Neuron (in vitro differentiated cells): ENCODE measurements around the gene TAB2.

ENCODE experiments used
- H2AFZ ChIP-seq: one replicate; pipeline ENCODE4 v1.6.1; 2013; ENCODE audit warnings: low read depth, mild to moderate bottlenecking, inconsistent platforms, low read length, moderate library complexity
- H3K27me3 ChIP-seq: one replicate; pipeline ENCODE4 v1.6.1; 2013; ENCODE audit warnings: low read length; ENCODE audit not compliant: insufficient read depth
- H3K36me3 ChIP-seq: one replicate; pipeline ENCODE4 v1.6.1; 2013; ENCODE audit warnings: low read length; ENCODE audit not compliant: insufficient read depth
- H3K4me1 ChIP-seq: one replicate; pipeline ENCODE4 v1.6.1; 2013; ENCODE audit warnings: low read length; ENCODE audit not compliant: insufficient read depth
- H3K4me3 ChIP-seq: 2 replicates; pipeline ENCODE4 v1.5.1; 2013; ENCODE audit warnings: mild to moderate bottlenecking, low read length, moderate library complexity
- H3K9me3 ChIP-seq: one replicate; pipeline ENCODE4 v1.6.1; 2013; ENCODE audit warnings: low read length

TAB2 gene

GRCh38 chr6:149331043-149331807, 13.7 kb downstream of the TAB2 start:
- no peaks in the 10 kb centered on the region for H3K27me3 ChIP-seq
- H3K36me3 ChIP-seq, result peaks cover 2% of the 10 kb centered on the region
- H2AFZ ChIP-seq, result no peak overlapping the region
- H3K4me3 ChIP-seq, result no peak overlapping the region
- peaks cover 17% of the 10 kb centered on the region for H3K4me1 ChIP-seq
- H3K9me3 ChIP-seq, result no peaks in the 10 kb centered on the region

GRCh38 chr6:149331871-149332270, 14.4 kb downstream of the TAB2 start:
- Histone ChIP-seq H2AFZ (no peak overlapping the region), H3K9me3 (no peaks in the 10 kb centered on the region), H3K36me3 (no peaks in the 10 kb centered on the region), H3K4me3 (no peak overlapping the region), H3K27me3 (no peaks in the 10 kb centered on the region), H3K4me1 (peaks cover 20% of the 10 kb centered on the region)

- H3K4me3 ChIP-seq, result no peak overlapping the region
- H3K4me1 ChIP-seq, result peaks cover 20% of the 10 kb centered on the region
- H3K27me3 ChIP-seq, result no peaks in the 10 kb centered on the region
- H2AFZ ChIP-seq, result no peak overlapping the region
- H3K9me3 ChIP-seq, result no peaks in the 10 kb centered on the region
- H3K36me3 ChIP-seq, result no peaks in the 10 kb centered on the region
Observed at GRCh38 chr6:149332602-149333265, 15.2 kb downstream of the TAB2 start.

GRCh38 chr6:149333266-149333620, 15.7 kb downstream of the TAB2 start:
- H3K9me3 ChIP-seq, result no peaks in the 10 kb centered on the region
- peaks cover 20% of the 10 kb centered on the region for H3K4me1 ChIP-seq
- H3K4me3 ChIP-seq, result no peak overlapping the region
- no peak overlapping the region for H2AFZ ChIP-seq
- H3K36me3 ChIP-seq, result no peaks in the 10 kb centered on the region
- H3K27me3 ChIP-seq, result no peaks in the 10 kb centered on the region

GRCh38 chr6:149334201-149334600, 16.7 kb downstream of the TAB2 start:
- Histone ChIP-seq H3K36me3 (no peaks in the 10 kb centered on the region), H3K4me1 (peaks cover 20% of the 10 kb centered on the region), H3K9me3 (no peaks in the 10 kb centered on the region), H3K4me3 (no peak overlapping the region), H2AFZ (no peak overlapping the region), H3K27me3 (no peaks in the 10 kb centered on the region)

GRCh38 chr6:149334682-149335160, 17.2 kb downstream of the TAB2 start:
- no peaks in the 10 kb centered on the region for H3K27me3 ChIP-seq
- H3K36me3 ChIP-seq, result no peaks in the 10 kb centered on the region
- no peak overlapping the region for H2AFZ ChIP-seq
- peaks cover 20% of the 10 kb centered on the region for H3K4me1 ChIP-seq
- H3K9me3 ChIP-seq, result no peaks in the 10 kb centered on the region
- H3K4me3 ChIP-seq, result no peak overlapping the region

- H3K36me3 ChIP-seq, result no peaks in the 10 kb centered on the region
- H2AFZ ChIP-seq, result no peak overlapping the region
- H3K4me1 ChIP-seq, result peaks cover 14% of the 10 kb centered on the region
- H3K27me3 ChIP-seq, result no peaks in the 10 kb centered on the region
- H3K4me3 ChIP-seq, result no peak overlapping the region
- H3K9me3 ChIP-seq, result no peaks in the 10 kb centered on the region
Observed at GRCh38 chr6:149335924-149336608, 18.6 kb downstream of the TAB2 start.

GRCh38 chr6:149336609-149336928, 19.1 kb downstream of the TAB2 start:
- Histone ChIP-seq H3K36me3 (no peaks in the 10 kb centered on the region), H3K4me1 (peaks cover 14% of the 10 kb centered on the region), H2AFZ (no peak overlapping the region), H3K27me3 (no peaks in the 10 kb centered on the region), H3K4me3 (no peak overlapping the region), H3K9me3 (no peaks in the 10 kb centered on the region)

GRCh38 chr6:149337320-149337719, 19.8 kb downstream of the TAB2 start:
- Histone ChIP-seq H3K27me3 (no peaks in the 10 kb centered on the region), H3K9me3 (no peaks in the 10 kb centered on the region), H3K36me3 (no peaks in the 10 kb centered on the region), H3K4me3 (no peak overlapping the region), H2AFZ (no peak overlapping the region), H3K4me1 (peaks cover 14% of the 10 kb centered on the region)

- peaks cover 3% of the 10 kb centered on the region for H3K4me1 ChIP-seq
- no peaks in the 10 kb centered on the region for H3K27me3 ChIP-seq
- no peak overlapping the region for H2AFZ ChIP-seq
- no peaks in the 10 kb centered on the region for H3K9me3 ChIP-seq
- H3K4me3 ChIP-seq, result no peak overlapping the region
- H3K36me3 ChIP-seq, result no peaks in the 10 kb centered on the region
Observed at GRCh38 chr6:149340200-149340599, 22.7 kb downstream of the TAB2 start.

GRCh38 chr6:149342525-149342924, 25.0 kb downstream of the TAB2 start:
- no peaks in the 10 kb centered on the region for H3K9me3 ChIP-seq

GRCh38 chr6:149343501-149343900, 26.0 kb downstream of the TAB2 start:
- Histone ChIP-seq H3K9me3 (no peaks in the 10 kb centered on the region), H3K4me3 (no peak overlapping the region), H3K27me3 (no peaks in the 10 kb centered on the region), H2AFZ (no peak overlapping the region), H3K36me3 (peaks cover 6% of the 10 kb centered on the region), H3K4me1 (no peaks in the 10 kb centered on the region)

More at GRCh38 chr6:149342525-149342924, 25.0 kb downstream of the TAB2 start:
- Histone ChIP-seq H3K4me1 (no peaks in the 10 kb centered on the region), H3K27me3 (no peaks in the 10 kb centered on the region), H3K36me3 (peaks cover 6% of the 10 kb centered on the region), H3K4me3 (no peak overlapping the region), H2AFZ (no peak overlapping the region)

GRCh38 chr6:149346078-149346477, 28.6 kb downstream of the TAB2 start:
- H3K27me3 ChIP-seq, result no peaks in the 10 kb centered on the region
- H2AFZ ChIP-seq, result no peak overlapping the region
- H3K4me1 ChIP-seq, result no peaks in the 10 kb centered on the region

More at GRCh38 chr6:149346078-149346477, 28.6 kb downstream of the TAB2 start:
- Histone ChIP-seq H3K9me3 (no peaks in the 10 kb centered on the region), H3K4me3 (no peak overlapping the region), H3K36me3 (peaks cover 6% of the 10 kb centered on the region)
